SU-DHL-6 (cell line): Measurements from ENCODE around the gene ERC1.

Source experiments
- CTCF ChIP-seq: fragments of 200-600 bp; sonication (generic); IDR thresholded peaks from one replicate; pipeline ENCODE4 v1.5.1; 2017; ENCODE audit warnings: antibody characterized with exemption, mild to moderate bottlenecking, low read length, moderate library complexity; ENCODE audit not compliant: insufficient read depth, poor library complexity, severe bottlenecking
- EZH2phosphoT487 ChIP-seq: fragments of 200-600 bp; sonication (generic), shearing (Covaris generic); conservative IDR thresholded peaks from 2 replicates; pipeline ENCODE4 v1.6.1; 2018; ENCODE audit warnings: mild to moderate bottlenecking, antibody characterized with exemption, low read length, moderate library complexity, mixed read lengths

GRCh38 chr12:1501695-1502378 lies 510.8 kb downstream of the ERC1 start:
- no peak for TF ChIP-seq CTCF
- TF ChIP-seq EZH2phosphoT487 = no peak
